Measurements from ENCODE around the gene CXXC4. TPM values are rescaled to one million over a fixed set of nuclear protein-coding genes. Genes with fewer than 3 reads are reported as not detected.

The CXXC4 gene
- polyA plus RNA-seq, 3 donors from 2014 or later: 0.13 to 0.29 (median 0.14) TPM

DNA sequence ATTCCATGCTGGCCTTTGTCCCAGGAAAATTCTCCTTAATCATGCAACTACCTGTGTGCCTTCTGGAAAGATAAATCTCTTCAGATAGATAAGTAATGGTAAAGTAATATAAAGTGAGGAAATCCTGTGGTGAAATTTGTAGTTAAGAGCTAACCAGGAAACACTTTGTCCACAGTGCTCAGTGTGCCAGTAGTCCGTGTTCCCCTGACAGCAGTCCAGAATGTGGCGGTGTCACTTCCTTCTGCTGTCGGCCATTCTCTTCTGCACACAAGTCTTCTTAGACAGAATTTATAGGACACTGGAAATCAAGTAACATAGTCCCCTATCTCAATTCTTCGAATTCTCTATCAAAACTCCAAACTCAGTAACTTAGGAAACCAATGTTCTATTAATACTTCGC lies 5.7 kb upstream of the CXXC4 start:
- H3K4me1 Mint-ChIP-seq: peaks cover 3 to 5% of the 10 kb centered on the region in 2 donors
- H3K9me3 Mint-ChIP-seq: peaks cover 0 to 2% (median 0%) of the 10 kb centered on the region in 6 donors
- H3K36me3 Mint-ChIP-seq: no peaks in the 10 kb centered on the region
- H3K27me3 Mint-ChIP-seq (ENCODE audit: low read depth in 3 of 3): peaks cover 5 to 8% (median 7%) of the 10 kb centered on the region in 3 donors
- H3K27ac Mint-ChIP-seq: no peak overlapping the region
- no peak for DNase-seq
- no peak overlapping the region for H3K4me3 Mint-ChIP-seq

DNA sequence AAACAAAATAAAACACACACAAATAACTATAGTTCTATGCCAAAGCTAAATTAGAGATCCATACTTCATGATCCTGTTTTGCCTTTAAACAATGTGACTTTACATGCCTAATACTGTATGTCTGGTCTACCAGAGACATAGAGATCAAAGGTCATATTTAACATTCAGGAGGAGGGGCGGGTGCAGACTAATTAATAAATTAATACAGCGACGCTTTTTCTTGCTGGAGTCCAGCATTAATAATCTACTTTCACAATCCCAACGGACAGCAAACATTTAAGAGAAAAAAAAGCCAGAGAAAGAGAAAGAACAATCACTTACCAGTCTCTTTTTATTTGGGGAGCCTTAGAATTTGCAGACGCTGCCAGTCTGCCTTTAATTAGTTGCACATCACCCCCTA lies 509 bp downstream of the CXXC4 start:
- H3K9me3 Mint-ChIP-seq: no peaks in the 10 kb centered on the region
- H3K4me1 Mint-ChIP-seq: peaks cover 52 to 56% of the 10 kb centered on the region in 2 donors
- no peak for DNase-seq
- H3K36me3 Mint-ChIP-seq: no peaks in the 10 kb centered on the region
- H3K27me3 Mint-ChIP-seq (ENCODE audit: low read depth in 3 of 3): peaks cover 7 to 40% (median 29%) of the 10 kb centered on the region in 3 donors
- peak overlapping the region; percentile 84 to 92 (median 91) for H3K4me3 Mint-ChIP-seq
- H3K27ac Mint-ChIP-seq: peak overlapping the region in 5 of 6 donors; percentile 3 to 88 (median 64)

DNA sequence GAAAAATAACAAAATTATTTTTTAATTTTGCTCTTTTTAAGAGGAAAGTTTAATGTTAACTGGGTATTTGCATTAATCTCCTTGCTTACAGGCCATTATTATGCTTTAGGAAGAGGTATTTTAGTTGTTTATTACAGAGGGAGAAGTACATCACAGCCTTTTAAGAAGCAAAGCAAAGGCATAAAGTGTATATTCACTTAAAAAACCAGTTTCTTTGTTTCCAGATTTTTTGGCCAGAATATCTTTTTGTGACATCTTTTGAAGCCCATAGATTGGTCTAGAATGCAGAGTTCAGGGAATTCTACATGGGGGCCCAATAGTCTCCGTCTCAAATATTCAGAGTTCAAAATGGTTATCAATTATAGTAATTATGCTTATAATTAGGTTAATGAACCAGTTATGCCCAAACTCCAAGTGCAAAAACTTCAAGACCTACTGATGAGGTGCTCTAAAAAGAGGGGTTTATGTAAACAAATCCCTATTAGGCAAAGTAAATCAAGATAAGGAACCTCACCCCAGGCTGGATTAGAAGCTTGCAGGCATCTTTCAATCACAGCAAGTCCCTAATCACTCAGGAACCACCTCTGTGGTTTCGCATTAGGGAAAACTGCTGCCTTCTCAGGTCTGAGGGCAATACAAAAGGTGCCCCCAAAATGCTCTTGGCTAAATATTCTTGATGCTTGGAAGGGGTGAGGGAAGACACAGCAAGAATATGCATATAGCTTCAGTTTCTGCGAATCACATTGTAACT lies 1.4 kb downstream of the CXXC4 start:
- Mint-ChIP-seq H3K27me3 (ENCODE audit: low read depth in 3 of 3) (peaks cover 7 to 40% (median 29%) of the 10 kb centered on the region in 3 donors), H3K9me3 (no peaks in the 10 kb centered on the region), H3K4me1 (peaks cover 52 to 56% of the 10 kb centered on the region in 2 donors), H3K4me3 (peak overlapping the region; percentile 33 to 92 (median 91)), H3K36me3 (no peaks in the 10 kb centered on the region), H3K27ac (peak overlapping the region in 2 of 6 donors; percentile 29 to 37)
- DNase-seq: no peak

DNA sequence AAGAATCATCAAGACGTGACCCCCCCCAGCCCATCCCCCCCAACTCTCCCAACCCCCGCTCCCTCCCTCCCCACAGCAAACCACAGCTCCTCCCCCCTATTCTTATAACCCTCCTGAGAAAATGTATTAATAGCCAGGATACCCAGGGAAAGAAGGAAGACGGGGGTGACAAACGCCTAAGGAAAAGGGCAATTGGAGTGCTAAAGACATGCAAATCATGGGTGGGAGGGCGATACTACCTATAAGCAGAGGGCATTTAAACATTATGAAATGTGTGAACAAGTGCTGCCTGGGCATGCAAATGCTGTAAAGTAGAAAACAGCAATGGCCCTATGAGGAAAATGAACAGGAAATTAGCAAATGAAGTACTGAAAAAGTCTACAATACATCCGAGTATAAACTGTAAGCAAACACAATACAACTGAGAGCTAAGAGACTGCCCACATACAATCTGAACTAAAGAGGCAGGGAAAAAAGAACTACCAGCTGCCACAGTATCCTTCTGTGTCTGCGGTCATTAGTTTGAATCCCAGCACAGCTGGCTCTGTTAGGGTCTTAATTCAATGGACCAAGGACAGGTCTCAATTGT lies 2.4 kb downstream of the CXXC4 start:
- H3K27me3 Mint-ChIP-seq (ENCODE audit: low read depth in 3 of 3): peaks cover 7 to 41% (median 29%) of the 10 kb centered on the region in 3 donors
- H3K4me3 Mint-ChIP-seq: peak overlapping the region; percentile 85 to 88 (median 87)
- peaks cover 52 to 56% of the 10 kb centered on the region in 2 donors for H3K4me1 Mint-ChIP-seq
- peak overlapping the region in 5 of 6 donors; percentile 49 to 70 (median 63) for H3K27ac Mint-ChIP-seq
- DNase-seq: peak in 1 of 3 donors; percentile 15
- H3K9me3 Mint-ChIP-seq: no peaks in the 10 kb centered on the region
- H3K36me3 Mint-ChIP-seq: no peaks in the 10 kb centered on the region

DNA sequence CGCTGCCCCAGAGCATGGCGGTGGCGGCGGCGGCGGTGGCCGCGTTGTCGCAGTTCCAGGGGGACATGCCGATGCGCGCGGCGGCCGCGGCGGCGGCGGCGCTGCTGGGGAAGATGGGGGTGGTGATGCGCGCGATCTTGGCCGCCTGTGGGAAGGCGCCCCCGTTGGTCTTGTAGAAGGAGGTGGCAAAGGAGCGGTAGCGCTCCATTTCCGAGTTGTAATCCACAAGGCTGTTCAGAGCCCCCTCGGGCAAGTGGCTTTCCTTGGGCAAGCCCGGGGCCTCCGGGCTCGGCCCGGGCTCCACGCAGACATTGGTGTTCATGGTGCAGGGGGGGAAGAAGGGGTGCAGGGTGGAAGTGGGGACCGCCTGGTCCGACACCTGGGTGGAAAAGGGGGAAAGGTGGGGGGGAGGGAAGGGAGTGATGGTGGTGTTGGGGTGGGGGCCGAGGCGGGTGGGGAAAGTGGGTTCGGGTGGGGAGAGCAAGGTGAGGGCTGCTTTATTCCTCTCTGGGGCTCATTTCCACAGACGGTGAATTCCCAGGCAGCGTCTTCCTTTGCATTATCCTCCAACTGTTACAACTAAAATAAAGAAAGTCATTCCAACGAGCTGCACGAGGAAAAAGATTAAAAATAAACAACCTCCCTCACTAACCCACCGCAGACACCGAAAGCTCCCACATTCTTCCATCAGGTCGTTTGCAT lies 3.1 kb downstream of the CXXC4 start:
- DNase-seq: peak; percentile 65 to 78 (median 70)
- H3K27me3 Mint-ChIP-seq (ENCODE audit: low read depth in 3 of 3): peaks cover 7 to 41% (median 29%) of the 10 kb centered on the region in 3 donors
- H3K4me3 Mint-ChIP-seq: peak overlapping the region; percentile 85 to 88 (median 87)
- no peaks in the 10 kb centered on the region for H3K9me3 Mint-ChIP-seq
- peaks cover 52 to 56% of the 10 kb centered on the region in 2 donors for H3K4me1 Mint-ChIP-seq
- H3K27ac Mint-ChIP-seq: peak overlapping the region in 4 of 6 donors; percentile 43 to 81 (median 70)
- no peaks in the 10 kb centered on the region for H3K36me3 Mint-ChIP-seq

DNA sequence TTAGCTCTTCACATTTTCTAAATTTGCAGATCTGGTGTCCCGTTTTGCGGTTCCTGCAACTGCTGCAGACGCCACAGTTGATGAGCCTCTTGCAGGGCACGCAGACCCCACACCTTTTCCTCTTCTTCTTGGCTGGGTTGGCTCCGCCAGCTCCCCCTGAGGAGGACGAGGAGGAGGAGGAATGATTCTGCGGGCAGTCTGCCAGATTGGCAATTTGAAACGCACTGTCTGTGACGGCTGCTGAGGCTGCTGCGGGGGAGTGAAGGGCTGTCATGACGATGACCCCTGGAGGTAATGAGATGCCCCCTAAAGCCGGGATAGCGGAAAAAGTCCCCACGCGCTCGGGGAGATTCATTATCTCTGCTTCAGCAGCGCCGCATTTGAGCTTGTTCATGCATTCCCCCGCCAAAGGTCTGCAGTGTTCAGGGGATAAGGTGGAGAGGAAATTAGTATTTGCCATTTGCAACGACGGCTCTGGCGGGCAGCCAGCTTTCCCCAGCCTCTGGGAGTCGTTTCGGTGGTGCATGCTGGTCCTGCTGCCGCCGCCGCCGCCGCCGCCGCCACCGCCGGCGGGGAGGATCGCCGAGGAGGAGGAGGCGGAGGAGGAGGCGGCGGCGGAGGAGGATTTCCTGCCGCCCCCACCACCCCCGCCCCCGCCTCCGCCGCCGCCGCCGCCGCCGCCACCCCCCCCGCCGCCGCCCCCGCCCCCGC lies 3.8 kb downstream of the CXXC4 start:
- Mint-ChIP-seq H3K36me3 (no peaks in the 10 kb centered on the region), H3K4me1 (peaks cover 52 to 56% of the 10 kb centered on the region in 2 donors), H3K27me3 (ENCODE audit: low read depth in 3 of 3) (peaks cover 7 to 41% (median 29%) of the 10 kb centered on the region in 3 donors), H3K27ac (peak overlapping the region; percentile 48 to 91 (median 59)), H3K9me3 (no peaks in the 10 kb centered on the region), H3K4me3 (peak overlapping the region; percentile 85 to 94 (median 91))
- DNase-seq: peak; percentile 59 to 75 (median 60)

DNA sequence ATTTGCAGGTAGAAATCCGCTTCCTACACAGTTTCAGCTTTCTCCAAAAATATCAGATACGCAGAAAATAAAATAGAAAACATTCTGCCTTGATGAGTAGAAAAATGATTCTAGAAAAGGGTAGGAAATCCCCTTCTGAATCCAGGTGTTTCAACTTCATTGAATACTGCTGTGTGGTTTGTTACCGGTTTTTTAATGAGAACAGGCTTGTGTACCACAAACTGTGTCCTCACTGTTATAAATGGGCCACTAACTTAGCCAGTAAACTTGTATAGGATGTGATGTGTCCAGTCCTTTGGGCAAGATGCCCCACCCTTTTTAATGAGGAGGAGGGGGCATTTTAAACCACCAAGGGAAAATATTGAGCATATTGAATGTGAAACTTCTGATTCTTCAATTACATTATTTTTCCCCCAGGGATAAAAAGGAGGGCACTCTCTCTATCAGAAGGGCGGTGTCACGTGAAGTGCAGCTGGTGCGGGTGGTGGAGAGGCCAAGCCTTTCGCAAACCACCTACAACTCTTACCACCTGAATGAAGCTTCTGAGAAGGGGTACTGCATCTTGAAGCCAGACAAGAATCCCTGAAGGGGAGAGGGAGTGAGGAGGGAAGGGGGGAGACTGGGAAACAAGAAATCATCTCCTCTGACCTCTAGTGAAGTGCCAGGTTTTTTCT lies 4.5 kb downstream of the CXXC4 start:
- H3K27me3 Mint-ChIP-seq (ENCODE audit: low read depth in 3 of 3): peaks cover 9 to 35% (median 27%) of the 10 kb centered on the region in 3 donors
- peak overlapping the region; percentile 83 to 94 (median 91) for H3K4me3 Mint-ChIP-seq
- no peaks in the 10 kb centered on the region for H3K9me3 Mint-ChIP-seq
- no peak for DNase-seq
- peak overlapping the region; percentile 59 to 91 (median 78) for H3K27ac Mint-ChIP-seq
- no peaks in the 10 kb centered on the region for H3K36me3 Mint-ChIP-seq
- H3K4me1 Mint-ChIP-seq: peaks cover 47 to 49% of the 10 kb centered on the region in 2 donors

DNA sequence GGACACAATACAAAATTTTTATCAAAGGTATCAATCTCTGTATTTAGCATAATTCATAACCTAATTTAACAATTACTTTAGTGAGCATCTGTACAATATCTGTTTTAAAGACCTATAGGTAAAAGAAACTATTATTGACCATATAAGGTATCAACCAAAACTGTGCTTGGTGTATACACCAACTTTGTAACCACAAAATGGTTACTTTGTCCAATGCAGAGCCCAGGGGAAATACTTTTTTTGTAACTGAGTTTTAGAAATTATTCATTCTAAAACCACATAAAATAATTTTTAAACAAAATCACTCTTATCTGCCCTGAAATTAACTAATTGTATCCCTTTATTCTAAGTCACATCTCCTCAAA lies 5.0 kb downstream of the CXXC4 start:
- Mint-ChIP-seq H3K4me1 (peaks cover 42 to 43% of the 10 kb centered on the region in 2 donors), H3K9me3 (no peaks in the 10 kb centered on the region), H3K4me3 (peak overlapping the region; percentile 1 to 94 (median 83)), H3K36me3 (no peaks in the 10 kb centered on the region), H3K27ac (no peak overlapping the region), H3K27me3 (ENCODE audit: low read depth in 3 of 3) (peaks cover 13 to 29% (median 22%) of the 10 kb centered on the region in 3 donors)
- no peak for DNase-seq

DNA sequence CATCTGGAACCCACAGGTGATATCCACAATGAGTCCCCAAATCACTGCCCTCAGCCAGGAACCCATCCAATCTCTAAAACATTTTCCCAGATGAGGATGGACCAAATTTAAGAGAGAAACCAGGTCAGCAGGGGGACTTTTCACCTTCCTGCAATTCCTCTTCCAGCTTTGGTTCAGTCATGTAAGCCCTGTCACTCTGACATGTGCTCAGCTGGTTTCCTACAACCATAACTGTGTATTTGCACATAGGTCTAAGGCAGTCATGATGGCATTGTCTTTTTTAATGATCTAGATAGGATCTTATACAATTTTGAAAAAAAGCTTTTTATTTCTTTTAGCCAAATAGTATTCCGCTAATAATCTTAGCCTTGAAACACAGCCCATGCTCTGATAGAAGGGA lies 6.5 kb downstream of the CXXC4 start:
- Mint-ChIP-seq H3K36me3 (no peaks in the 10 kb centered on the region), H3K27me3 (ENCODE audit: low read depth in 3 of 3) (peaks cover 10 to 20% (median 15%) of the 10 kb centered on the region in 3 donors), H3K27ac (no peak overlapping the region), H3K4me3 (no peak overlapping the region), H3K9me3 (no peaks in the 10 kb centered on the region), H3K4me1 (peaks cover 26 to 28% of the 10 kb centered on the region in 2 donors)
- no peak for DNase-seq

DNA sequence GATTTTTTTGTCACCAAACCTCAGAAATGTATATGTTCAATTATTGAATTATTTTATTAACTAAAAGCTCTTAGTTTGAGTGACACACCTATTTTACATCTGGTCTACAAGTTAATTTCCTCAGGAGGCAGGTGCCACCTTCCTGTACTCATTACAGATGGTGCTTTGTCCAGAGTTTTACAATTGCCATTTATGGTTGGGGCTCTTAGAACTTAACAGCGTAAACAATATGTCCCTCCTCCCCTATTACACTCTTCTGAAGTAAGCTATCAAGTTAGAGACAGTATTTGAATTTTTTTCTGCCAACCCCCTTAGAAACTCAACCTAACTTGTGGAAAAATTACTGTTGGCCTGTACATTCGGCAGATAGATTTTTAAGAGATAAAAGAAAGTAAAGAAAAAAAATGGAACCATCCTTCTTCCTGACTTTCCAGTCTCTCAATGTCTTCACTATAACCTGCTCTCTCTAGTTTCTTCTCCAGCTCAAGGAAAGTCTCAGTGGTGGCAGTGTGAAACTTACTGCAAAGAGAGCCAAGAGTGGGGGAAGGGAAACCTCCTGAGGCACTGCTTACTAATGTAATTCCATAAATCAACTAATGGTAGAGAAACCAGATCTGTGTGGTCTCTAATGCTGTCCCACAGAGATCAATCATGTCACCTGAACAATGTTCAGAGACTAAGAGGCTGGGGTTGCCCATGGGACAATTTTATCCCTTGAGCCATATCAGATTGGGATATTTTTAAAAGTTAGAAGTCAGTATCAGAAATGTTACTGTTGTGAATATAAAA lies 7.8 kb downstream of the CXXC4 start:
- H3K27me3 Mint-ChIP-seq (ENCODE audit: low read depth in 3 of 3): peaks cover 10 to 20% (median 12%) of the 10 kb centered on the region in 3 donors
- H3K4me3 Mint-ChIP-seq: no peak overlapping the region
- DNase-seq: no peak
- no peaks in the 10 kb centered on the region for H3K9me3 Mint-ChIP-seq
- H3K27ac Mint-ChIP-seq: no peak overlapping the region
- no peaks in the 10 kb centered on the region for H3K36me3 Mint-ChIP-seq
- H3K4me1 Mint-ChIP-seq: peaks cover 15 to 16% of the 10 kb centered on the region in 2 donors

DNA sequence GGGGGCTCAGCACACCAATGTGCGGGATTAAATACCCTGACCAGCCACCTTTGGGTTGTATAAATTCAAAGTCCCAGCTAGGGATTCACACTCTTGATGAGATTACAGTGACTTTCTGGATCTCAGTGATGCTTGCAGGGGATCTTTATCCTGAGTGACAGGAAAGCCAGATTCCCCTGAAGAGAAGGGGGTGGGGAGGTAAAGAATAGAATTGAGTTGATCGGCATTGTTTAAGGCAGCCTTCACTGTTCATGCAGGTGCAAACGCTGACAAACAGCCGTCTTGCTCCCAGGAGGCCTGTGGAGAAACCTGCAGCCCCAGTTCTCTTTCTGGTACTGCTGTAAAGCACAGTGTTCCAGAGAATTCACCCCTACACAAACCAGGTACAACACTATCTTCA lies 19.0 kb downstream of the CXXC4 start:
- Mint-ChIP-seq H3K36me3 (no peaks in the 10 kb centered on the region), H3K4me1 (no peaks in the 10 kb centered on the region), H3K27ac (no peak overlapping the region), H3K4me3 (no peak overlapping the region), H3K27me3 (ENCODE audit: low read depth in 3 of 3) (peaks cover 0 to 6% (median 3%) of the 10 kb centered on the region in 3 donors), H3K9me3 (peaks cover 0 to 1% (median 0%) of the 10 kb centered on the region in 6 donors)
- DNase-seq: no peak

DNA sequence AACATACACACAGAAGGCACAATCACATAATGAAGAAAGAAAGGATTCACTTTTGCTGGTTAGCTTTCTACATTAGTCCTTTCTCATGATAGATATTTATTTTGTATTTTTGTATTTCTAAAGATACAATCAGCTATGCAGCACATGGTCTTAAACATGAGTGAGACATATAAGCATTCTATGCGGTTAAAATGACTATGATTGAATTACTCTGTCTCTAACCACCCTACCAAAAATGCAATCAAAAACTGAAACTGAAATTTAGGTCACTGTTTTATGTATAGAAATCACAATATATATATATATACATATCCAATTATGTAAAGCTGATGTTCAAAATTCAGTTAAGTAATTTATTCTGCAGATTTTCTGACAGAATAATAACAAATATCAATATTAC lies 21.9 kb downstream of the CXXC4 start:
- DNase-seq: no peak
- no peak overlapping the region for H3K4me3 Mint-ChIP-seq
- H3K9me3 Mint-ChIP-seq: peaks cover 0 to 1% (median 0%) of the 10 kb centered on the region in 6 donors
- H3K27me3 Mint-ChIP-seq (ENCODE audit: low read depth in 3 of 3): peaks cover 0 to 8% (median 6%) of the 10 kb centered on the region in 3 donors
- H3K4me1 Mint-ChIP-seq: no peaks in the 10 kb centered on the region
- H3K27ac Mint-ChIP-seq: no peak overlapping the region
- H3K36me3 Mint-ChIP-seq: no peaks in the 10 kb centered on the region
